Measurements from ENCODE around the gene SEMA5A. TPM values are rescaled to one million over a fixed set of nuclear protein-coding genes. Genes with fewer than 3 reads are reported as not detected.

Gene SEMA5A
- polyA plus RNA-seq, 1 donor from 2014 or later, result 3.2 TPM

DNA sequence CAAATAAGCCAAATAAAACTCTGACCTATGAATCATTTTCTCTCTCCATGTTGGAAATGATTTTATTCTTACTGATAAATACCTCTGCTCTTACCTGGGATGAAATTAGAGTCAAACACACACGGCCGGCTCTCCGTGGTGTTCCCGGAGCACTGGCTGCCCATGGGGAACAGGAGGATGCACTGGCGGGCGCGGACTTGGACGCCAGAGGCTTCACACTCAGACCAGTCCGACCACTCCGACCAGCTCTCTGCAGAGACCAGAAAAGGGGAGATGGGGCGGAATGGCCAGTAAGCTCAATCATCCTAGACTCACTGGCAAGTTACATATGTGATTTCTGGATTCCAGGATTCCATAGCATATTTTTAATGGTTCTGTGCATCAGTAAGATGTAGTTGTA lies 494.1 kb downstream of the SEMA5A start:
- Histone ChIP-seq H3K4me2 (ENCODE audit: low read length) (no peak overlapping the region), H3F3A (ENCODE audit: insufficient read depth, low read length, poor library complexity, severe bottlenecking) (no peaks in the 10 kb centered on the region), H2AFZ (ENCODE audit: low read depth, low read length) (no peak overlapping the region), H3K79me2 (replicated peaks; ENCODE audit: insufficient read depth, low read length) (no peaks in the 10 kb centered on the region), H3K4me3 (ENCODE audit: low read length) (no peak overlapping the region), H3K9me2 (ENCODE audit: insufficient read depth, low read length) (no peaks in the 10 kb centered on the region), H3K9me3 (ENCODE audit: low read length) (no peaks in the 10 kb centered on the region), H4K20me1 (ENCODE audit: insufficient read depth) (no peaks in the 10 kb centered on the region), H3K9ac (ENCODE audit: low read length) (no peak overlapping the region), H3K36me3 (ENCODE audit: insufficient read depth, low read length) (no peaks in the 10 kb centered on the region), H3K27me3 (ENCODE audit: insufficient read depth, low read depth, low read length) (no peaks in the 10 kb centered on the region), H3K27ac (ENCODE audit: low read length) (no peak overlapping the region)
- TF ChIP-seq EZH2 (IDR thresholded peaks at IDR 0.05; ENCODE audit: borderline replicate concordance, insufficient read depth, low read length, poor library complexity, severe bottlenecking) (no peak), RAD21 (conservative IDR thresholded peaks at IDR 0.05) (no peak), SMC3 (conservative IDR thresholded peaks at IDR 0.05; ENCODE audit: poor library complexity) (no peak), POLR2AphosphoS5 (IDR thresholded peaks at IDR 0.05) (no peak), MXI1 (conservative IDR thresholded peaks at IDR 0.05; ENCODE audit: poor library complexity, severe bottlenecking) (no peak), TAF1 (IDR thresholded peaks at IDR 0.05; ENCODE audit: low read depth) (no peak), EP300 (conservative IDR thresholded peaks at IDR 0.05; ENCODE audit: poor library complexity, severe bottlenecking) (no peak)
- TF ChIP-seq, protein P1, sequence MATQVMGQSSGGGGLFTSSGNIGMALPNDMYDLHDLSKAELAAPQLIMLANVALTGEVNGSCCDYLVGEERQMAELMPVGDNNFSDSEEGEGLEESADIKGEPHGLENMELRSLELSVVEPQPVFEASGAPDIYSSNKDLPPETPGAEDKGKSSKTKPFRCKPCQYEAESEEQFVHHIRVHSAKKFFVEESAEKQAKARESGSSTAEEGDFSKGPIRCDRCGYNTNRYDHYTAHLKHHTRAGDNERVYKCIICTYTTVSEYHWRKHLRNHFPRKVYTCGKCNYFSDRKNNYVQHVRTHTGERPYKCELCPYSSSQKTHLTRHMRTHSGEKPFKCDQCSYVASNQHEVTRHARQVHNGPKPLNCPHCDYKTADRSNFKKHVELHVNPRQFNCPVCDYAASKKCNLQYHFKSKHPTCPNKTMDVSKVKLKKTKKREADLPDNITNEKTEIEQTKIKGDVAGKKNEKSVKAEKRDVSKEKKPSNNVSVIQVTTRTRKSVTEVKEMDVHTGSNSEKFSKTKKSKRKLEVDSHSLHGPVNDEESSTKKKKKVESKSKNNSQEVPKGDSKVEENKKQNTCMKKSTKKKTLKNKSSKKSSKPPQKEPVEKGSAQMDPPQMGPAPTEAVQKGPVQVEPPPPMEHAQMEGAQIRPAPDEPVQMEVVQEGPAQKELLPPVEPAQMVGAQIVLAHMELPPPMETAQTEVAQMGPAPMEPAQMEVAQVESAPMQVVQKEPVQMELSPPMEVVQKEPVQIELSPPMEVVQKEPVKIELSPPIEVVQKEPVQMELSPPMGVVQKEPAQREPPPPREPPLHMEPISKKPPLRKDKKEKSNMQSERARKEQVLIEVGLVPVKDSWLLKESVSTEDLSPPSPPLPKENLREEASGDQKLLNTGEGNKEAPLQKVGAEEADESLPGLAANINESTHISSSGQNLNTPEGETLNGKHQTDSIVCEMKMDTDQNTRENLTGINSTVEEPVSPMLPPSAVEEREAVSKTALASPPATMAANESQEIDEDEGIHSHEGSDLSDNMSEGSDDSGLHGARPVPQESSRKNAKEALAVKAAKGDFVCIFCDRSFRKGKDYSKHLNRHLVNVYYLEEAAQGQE (IDR thresholded peaks at IDR 0.05; ENCODE audit: borderline replicate concordance), result no peak
- TF ChIP-seq, protein P2, sequence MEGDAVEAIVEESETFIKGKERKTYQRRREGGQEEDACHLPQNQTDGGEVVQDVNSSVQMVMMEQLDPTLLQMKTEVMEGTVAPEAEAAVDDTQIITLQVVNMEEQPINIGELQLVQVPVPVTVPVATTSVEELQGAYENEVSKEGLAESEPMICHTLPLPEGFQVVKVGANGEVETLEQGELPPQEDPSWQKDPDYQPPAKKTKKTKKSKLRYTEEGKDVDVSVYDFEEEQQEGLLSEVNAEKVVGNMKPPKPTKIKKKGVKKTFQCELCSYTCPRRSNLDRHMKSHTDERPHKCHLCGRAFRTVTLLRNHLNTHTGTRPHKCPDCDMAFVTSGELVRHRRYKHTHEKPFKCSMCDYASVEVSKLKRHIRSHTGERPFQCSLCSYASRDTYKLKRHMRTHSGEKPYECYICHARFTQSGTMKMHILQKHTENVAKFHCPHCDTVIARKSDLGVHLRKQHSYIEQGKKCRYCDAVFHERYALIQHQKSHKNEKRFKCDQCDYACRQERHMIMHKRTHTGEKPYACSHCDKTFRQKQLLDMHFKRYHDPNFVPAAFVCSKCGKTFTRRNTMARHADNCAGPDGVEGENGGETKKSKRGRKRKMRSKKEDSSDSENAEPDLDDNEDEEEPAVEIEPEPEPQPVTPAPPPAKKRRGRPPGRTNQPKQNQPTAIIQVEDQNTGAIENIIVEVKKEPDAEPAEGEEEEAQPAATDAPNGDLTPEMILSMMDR (IDR thresholded peaks at IDR 0.05; ENCODE audit: poor library complexity, severe bottlenecking), result no peak

DNA sequence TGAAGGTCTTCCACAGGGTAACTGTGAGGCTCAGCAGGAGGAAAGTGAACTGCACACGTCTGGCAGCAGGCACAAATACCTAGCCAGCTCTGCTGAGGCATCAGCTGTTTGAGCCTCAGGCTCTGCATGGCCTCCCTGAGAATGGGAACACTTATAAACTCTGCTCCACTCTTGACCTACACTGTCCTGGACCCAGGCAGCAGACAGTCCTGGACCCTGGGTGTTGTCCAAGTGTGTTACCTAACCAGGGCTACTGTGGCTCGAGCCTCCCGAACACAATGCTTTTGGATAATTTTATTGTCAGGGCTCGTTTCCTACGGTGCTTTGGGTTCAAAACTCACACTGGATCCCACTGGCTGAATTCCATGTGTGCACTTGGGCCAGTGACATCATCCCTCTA lies 497.9 kb downstream of the SEMA5A start:
- Histone ChIP-seq H3K9me2 (ENCODE audit: insufficient read depth, low read length) (no peaks in the 10 kb centered on the region), H3K4me2 (ENCODE audit: low read length) (no peak overlapping the region)
- no peak for TF ChIP-seq SMC3 (conservative IDR thresholded peaks at IDR 0.05; ENCODE audit: poor library complexity)
- TF ChIP-seq, protein P2 (IDR thresholded peaks at IDR 0.05; ENCODE audit: poor library complexity, severe bottlenecking), result no peak
- no peak for TF ChIP-seq EZH2 (IDR thresholded peaks at IDR 0.05; ENCODE audit: borderline replicate concordance, insufficient read depth, low read length, poor library complexity, severe bottlenecking)
- no peak for TF ChIP-seq POLR2AphosphoS5 (IDR thresholded peaks at IDR 0.05)
- no peak for TF ChIP-seq MXI1 (conservative IDR thresholded peaks at IDR 0.05; ENCODE audit: poor library complexity, severe bottlenecking)
- no peak for TF ChIP-seq RAD21 (conservative IDR thresholded peaks at IDR 0.05)
- TF ChIP-seq EP300 (conservative IDR thresholded peaks at IDR 0.05; ENCODE audit: poor library complexity, severe bottlenecking), result no peak
- no peak for TF ChIP-seq TAF1 (IDR thresholded peaks at IDR 0.05; ENCODE audit: low read depth)
- TF ChIP-seq, protein P1 (IDR thresholded peaks at IDR 0.05; ENCODE audit: borderline replicate concordance), result no peak

More for the DNA sequence above, 497.9 kb downstream of the SEMA5A start:
- H3K79me2 ChIP-seq (replicated peaks; ENCODE audit: insufficient read depth, low read length), result no peaks in the 10 kb centered on the region
- no peak overlapping the region for H2AFZ ChIP-seq (ENCODE audit: low read depth, low read length)
- no peak overlapping the region for H3K4me3 ChIP-seq (ENCODE audit: low read length)
- no peaks in the 10 kb centered on the region for H3F3A ChIP-seq (ENCODE audit: insufficient read depth, low read length, poor library complexity, severe bottlenecking)
- no peaks in the 10 kb centered on the region for H3K27me3 ChIP-seq (ENCODE audit: insufficient read depth, low read depth, low read length)
- H4K20me1 ChIP-seq (ENCODE audit: insufficient read depth), result no peaks in the 10 kb centered on the region
- H3K9me3 ChIP-seq (ENCODE audit: low read length), result no peaks in the 10 kb centered on the region
- no peaks in the 10 kb centered on the region for H3K36me3 ChIP-seq (ENCODE audit: insufficient read depth, low read length)
- no peak overlapping the region for H3K27ac ChIP-seq (ENCODE audit: low read length)
- H3K9ac ChIP-seq (ENCODE audit: low read length), result no peak overlapping the region
